Kidney (tissue), 14 donors: Measurements from ENCODE around the gene TSHZ2. TPM values are rescaled to one million over a fixed set of nuclear protein-coding genes. Genes with fewer than 3 reads are reported as not detected.

ENCODE experiments used
- DNase-seq, 5 donors: peaks; one replicate each; pipeline ENCODE4 v3.0.0-alpha.2; 2013 to 2020
- FAIRE-seq: peaks from 2 replicates; lab custom pipeline; 2012; peaks lifted over from hg19 to GRCh38; lab: Jason Lieb, UNC
- H3K27ac ChIP-seq, 2 donors: one replicate each; pipeline ENCODE4 v1.7.0; 2013; ENCODE audit warnings: low read depth in 2 of 2, low read length in 2 of 2, inconsistent platforms in 1 of 2
- H3K27me3 ChIP-seq: one replicate; pipeline ENCODE4 v1.7.1; 2013; ENCODE audit warnings: low read length, inconsistent platforms; ENCODE audit not compliant: control insufficient read depth, insufficient read depth
- H3K36me3 ChIP-seq, 3 donors: one replicate each; pipeline versions ENCODE4 v1.7.0 to v1.7.1; 2013; ENCODE audit warnings: low read length in 3 of 3, control low read depth in 1 of 3, inconsistent platforms in 1 of 3; ENCODE audit not compliant: insufficient read depth in 3 of 3, control insufficient read depth in 2 of 3
- H3K4me1 ChIP-seq, 3 donors: one replicate each; pipeline versions ENCODE4 v1.7.0 to v1.7.1; 2013; ENCODE audit warnings: low read length in 3 of 3, inconsistent platforms in 1 of 3, low read depth in 1 of 3; ENCODE audit not compliant: control insufficient read depth in 2 of 3, insufficient read depth in 2 of 3
- H3K4me3 ChIP-seq, 3 donors: one replicate each; pipeline versions ENCODE4 v1.7.0 to v1.8.1; 2013; ENCODE audit warnings: low read length in 3 of 3, control low read depth in 1 of 3, inconsistent platforms in 1 of 3
- H3K9ac ChIP-seq, 3 donors: one replicate each; pipeline versions ENCODE4 v1.7.0 to v1.7.1; 2013; ENCODE audit warnings: low read length in 3 of 3, control low read depth in 1 of 3, inconsistent platforms in 1 of 3
- H3K9me3 ChIP-seq, 3 donors: one replicate each; pipeline versions ENCODE4 v1.7.0 to v1.7.1; 2013; ENCODE audit warnings: low read length in 3 of 3, control low read depth in 1 of 3, inconsistent platforms in 1 of 3; ENCODE audit not compliant: control insufficient read depth in 2 of 3, insufficient read depth in 1 of 3
- intact Hi-C: fragments of 100-400 bp; cut with DNase I; formaldehyde crosslinking; loops from one replicate; pipeline ENCODE4 v1.11.1; 2022
- polyA plus RNA-seq: library from polyadenylated mRNA; stranded (reverse); fragments of 350-450 nt; fragmentation: Illumina TruSeq; extraction: RNeasy Lipid Tissue Mini Kit (QIAGEN cat#74804); gene quantifications from one replicate; pipeline ENCODE4 v1.2.3, GENCODE V29; 2014; ENCODE audit warnings: low read depth, low replicate concordance; ENCODE audit not compliant: insufficient read depth
- total RNA-seq: library from RNA; stranded (reverse); fragmentation: NEBNext Ultra II Directional; extraction: Animal tissue kit (Norgen Biotek cat#: 25700); gene quantifications from one replicate; pipeline ENCODE4 v1.2.1, GENCODE V29; 2021
- TF ChIP-seq, protein P1 (sequence below): IDR thresholded peaks from 3 replicates; pipeline ENCODE4 v1.5.1; 2012; ENCODE audit warnings: mild to moderate bottlenecking, moderate library complexity, borderline replicate concordance; ENCODE audit not compliant: insufficient read depth; ENCODE audit errors: extremely low read depth
- donor health status: control.
- donor health status: control.
- donor health status: control.
- donor health status: control.
- donor health status: control.
- donor health status: DM: yes; HTN: yes; CAD: no.
- donor health status: Normal renal cell carcinoma (clear cell type).

Gene TSHZ2
- total and polyA plus RNA-seq, 2 donors from 2014 or later = 0.86 to 15.5 TPM

DNA sequence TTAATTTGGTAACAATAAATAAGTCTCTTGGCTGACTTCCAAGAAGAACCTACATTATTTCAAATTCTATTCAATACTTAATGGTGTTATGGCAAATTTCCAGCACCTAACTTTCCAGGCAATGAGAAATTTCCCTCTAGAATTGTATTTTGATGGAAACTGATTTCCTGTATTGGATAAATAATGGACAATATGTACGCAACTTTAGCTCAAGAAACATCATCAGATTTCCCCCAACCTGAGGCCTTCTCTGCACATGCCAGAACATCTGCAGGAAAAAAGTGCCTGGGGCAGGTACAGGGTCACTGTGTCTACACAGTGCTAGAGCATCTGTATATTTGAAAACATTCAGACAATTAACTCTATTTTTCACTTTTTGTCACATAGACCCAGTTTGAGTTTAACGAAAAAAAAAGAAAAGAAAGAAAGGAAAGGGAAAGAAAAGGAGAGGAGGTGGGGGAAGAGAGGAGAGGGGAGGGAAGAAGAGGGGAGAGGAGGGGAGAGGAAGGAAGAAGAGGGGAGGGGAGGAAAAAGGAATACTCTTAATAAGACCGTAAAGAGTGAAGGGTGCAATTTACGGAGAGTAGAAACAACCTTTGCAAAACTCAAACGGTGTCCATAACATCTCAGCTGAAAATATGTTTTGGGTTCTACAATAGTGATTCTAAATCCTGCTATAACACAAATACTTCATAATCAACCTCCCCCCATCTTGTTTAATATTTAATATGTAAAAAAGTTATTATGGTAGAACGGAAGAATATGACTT is 130.0 kb downstream of the TSHZ2 start:
- no peak overlapping the region for H3K27ac ChIP-seq

DNA sequence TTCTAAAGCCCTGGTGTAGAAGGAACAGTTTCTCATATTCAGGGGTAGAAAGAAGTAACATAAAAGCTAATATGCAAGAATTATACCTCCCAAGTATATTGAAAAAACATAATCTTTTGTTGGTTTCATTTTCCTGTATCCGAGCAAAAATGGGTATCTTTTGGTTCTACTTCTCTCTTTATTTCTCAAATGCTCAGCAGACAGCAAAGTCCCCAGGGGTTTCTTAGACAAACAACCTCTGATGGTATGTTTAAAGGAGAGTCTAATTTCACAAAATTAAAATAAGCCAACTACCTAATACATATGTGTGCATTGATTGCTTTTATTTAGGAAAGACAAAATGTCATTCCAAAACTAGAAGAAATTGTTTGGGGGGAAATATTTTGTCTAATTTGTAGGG is 131.0 kb downstream of the TSHZ2 start:
- Histone ChIP-seq H3K9me3 (no peaks in the 10 kb centered on the region), H3K27me3 (no peaks in the 10 kb centered on the region), H3K9ac (no peak overlapping the region), H3K4me1 (no peaks in the 10 kb centered on the region), H3K27ac (no peak overlapping the region), H3K36me3 (no peaks in the 10 kb centered on the region), H3K4me3 (no peak overlapping the region)
- TF ChIP-seq, protein P1, sequence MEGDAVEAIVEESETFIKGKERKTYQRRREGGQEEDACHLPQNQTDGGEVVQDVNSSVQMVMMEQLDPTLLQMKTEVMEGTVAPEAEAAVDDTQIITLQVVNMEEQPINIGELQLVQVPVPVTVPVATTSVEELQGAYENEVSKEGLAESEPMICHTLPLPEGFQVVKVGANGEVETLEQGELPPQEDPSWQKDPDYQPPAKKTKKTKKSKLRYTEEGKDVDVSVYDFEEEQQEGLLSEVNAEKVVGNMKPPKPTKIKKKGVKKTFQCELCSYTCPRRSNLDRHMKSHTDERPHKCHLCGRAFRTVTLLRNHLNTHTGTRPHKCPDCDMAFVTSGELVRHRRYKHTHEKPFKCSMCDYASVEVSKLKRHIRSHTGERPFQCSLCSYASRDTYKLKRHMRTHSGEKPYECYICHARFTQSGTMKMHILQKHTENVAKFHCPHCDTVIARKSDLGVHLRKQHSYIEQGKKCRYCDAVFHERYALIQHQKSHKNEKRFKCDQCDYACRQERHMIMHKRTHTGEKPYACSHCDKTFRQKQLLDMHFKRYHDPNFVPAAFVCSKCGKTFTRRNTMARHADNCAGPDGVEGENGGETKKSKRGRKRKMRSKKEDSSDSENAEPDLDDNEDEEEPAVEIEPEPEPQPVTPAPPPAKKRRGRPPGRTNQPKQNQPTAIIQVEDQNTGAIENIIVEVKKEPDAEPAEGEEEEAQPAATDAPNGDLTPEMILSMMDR = no peak
- FAIRE-seq (no peak), DNase-seq (no peak)
- intact Hi-C loops = no loop called here

More for the DNA sequence above, 130.0 kb downstream of the TSHZ2 start:
- no peaks in the 10 kb centered on the region for H3K4me1 ChIP-seq
- intact Hi-C loops = no loop called here
- no peaks in the 10 kb centered on the region for H3K9me3 ChIP-seq
- DNase-seq = no peak
- TF ChIP-seq, protein P1 = no peak
- H3K4me3 ChIP-seq = no peak overlapping the region
- no peak overlapping the region for H3K9ac ChIP-seq
- H3K36me3 ChIP-seq = no peaks in the 10 kb centered on the region
- no peak for FAIRE-seq
- no peaks in the 10 kb centered on the region for H3K27me3 ChIP-seq

DNA sequence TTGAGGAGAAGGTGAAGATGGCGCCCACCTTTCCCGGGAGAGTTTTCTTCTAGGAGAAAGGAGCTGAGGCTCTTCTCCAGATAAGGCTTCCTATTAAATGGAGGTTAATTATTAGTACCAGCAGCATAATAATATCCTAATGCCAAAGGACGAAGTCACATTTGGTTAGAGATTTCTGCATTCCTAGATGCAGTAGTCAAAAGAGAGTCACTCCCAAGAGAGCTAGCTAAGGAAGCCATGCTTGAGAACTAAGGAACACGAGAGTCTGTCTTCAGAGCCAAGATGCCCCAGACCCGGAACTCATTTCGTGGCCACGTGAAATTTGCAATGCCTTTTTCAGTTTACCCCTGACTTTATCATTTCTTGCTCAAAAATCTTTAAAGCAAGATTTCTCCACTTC is 132.7 kb downstream of the TSHZ2 start:
- Histone ChIP-seq H3K27ac (no peak overlapping the region), H3K4me1 (no peaks in the 10 kb centered on the region), H3K27me3 (no peaks in the 10 kb centered on the region), H3K4me3 (no peak overlapping the region), H3K36me3 (no peaks in the 10 kb centered on the region), H3K9ac (no peak overlapping the region), H3K9me3 (no peaks in the 10 kb centered on the region)
- intact Hi-C loops = no loop called here
- DNase-seq (no peak), FAIRE-seq (no peak)
- TF ChIP-seq, protein P1 = no peak
